Vagina (tissue), 2 donors: Measurements from ENCODE around the gene DHRS7.

ENCODE experiments used
- POLR2A ChIP-seq, 2 donors: fragments of 450-650 bp; IDR thresholded peaks; one replicate each; pipeline ENCODE4 v1.6.1; 2017; ENCODE audit warnings: antibody characterized with exemption in 2 of 2, mild to moderate bottlenecking in 2 of 2, moderate library complexity in 2 of 2
- TF ChIP-seq, protein P1 (sequence below), 3 experiments: fragments of 450-650 bp in 2 of 3; fragments of 200-600 bp in 1 of 3; sonication (generic) in 1 of 3; IDR thresholded peaks; one replicate each; pipeline ENCODE4 v1.5.1; 2017 to 2019; ENCODE audit warnings: antibody characterized with exemption in 3 of 3, mild to moderate bottlenecking in 2 of 3, moderate library complexity in 2 of 3

DNA sequence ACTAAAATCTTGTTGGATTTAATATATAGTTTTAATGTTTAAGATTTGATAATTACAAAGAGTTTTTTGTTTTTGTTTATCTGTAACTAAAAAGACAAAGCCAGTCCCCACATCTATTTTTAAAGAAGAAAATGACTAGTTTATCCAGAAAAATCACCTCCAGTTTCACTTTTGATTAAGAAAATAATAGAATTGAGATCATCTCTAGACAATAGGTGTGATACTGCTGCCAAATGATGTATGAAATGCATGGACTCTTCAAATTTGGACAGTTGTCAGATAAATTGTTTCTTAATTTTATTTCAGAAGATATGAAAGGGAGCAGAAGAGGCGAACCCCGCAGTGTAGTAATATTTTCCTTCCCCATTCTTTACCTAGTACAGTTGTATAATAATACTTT lies 53.5 kb downstream of the DHRS7 start:
- TF ChIP-seq, protein P1, sequence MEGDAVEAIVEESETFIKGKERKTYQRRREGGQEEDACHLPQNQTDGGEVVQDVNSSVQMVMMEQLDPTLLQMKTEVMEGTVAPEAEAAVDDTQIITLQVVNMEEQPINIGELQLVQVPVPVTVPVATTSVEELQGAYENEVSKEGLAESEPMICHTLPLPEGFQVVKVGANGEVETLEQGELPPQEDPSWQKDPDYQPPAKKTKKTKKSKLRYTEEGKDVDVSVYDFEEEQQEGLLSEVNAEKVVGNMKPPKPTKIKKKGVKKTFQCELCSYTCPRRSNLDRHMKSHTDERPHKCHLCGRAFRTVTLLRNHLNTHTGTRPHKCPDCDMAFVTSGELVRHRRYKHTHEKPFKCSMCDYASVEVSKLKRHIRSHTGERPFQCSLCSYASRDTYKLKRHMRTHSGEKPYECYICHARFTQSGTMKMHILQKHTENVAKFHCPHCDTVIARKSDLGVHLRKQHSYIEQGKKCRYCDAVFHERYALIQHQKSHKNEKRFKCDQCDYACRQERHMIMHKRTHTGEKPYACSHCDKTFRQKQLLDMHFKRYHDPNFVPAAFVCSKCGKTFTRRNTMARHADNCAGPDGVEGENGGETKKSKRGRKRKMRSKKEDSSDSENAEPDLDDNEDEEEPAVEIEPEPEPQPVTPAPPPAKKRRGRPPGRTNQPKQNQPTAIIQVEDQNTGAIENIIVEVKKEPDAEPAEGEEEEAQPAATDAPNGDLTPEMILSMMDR (IDR thresholded peaks at IDR 0.05) = no peak
- no peak for TF ChIP-seq POLR2A (IDR thresholded peaks at IDR 0.05)
